Fibroblast of lung (primary cell): ENCODE measurements around the gene PEX10.

Experiments used
- CTCF ChIP-seq, 2 donors: IDR thresholded peaks in 1 of 2; conservative IDR thresholded peaks in 1 of 2; 1 replicate in 1 of 2; 2 replicates in 1 of 2; pipeline ENCODE4 v1.5.1; 2011 to 2012; ENCODE audit warnings: low read length in 2 of 2, control low read depth in 1 of 2, inconsistent platforms in 1 of 2, low read depth in 1 of 2, mild to moderate bottlenecking in 1 of 2
- EZH2 ChIP-seq: IDR thresholded peaks from 2 replicates; pipeline ENCODE4 v1.5.1; 2012; ENCODE audit warnings: low read length, control low read depth, mild to moderate bottlenecking; ENCODE audit errors: missing control alignments

GRCh38 chr1:2419416-2419815 lies 7.1 kb upstream of the PEX10 start:
- TF ChIP-seq EZH2 (no peak), CTCF (conservative IDR thresholded peaks at IDR 0.05 in 1 of 2, IDR thresholded peaks at IDR 0.05 in 1 of 2; ENCODE audit: low read depth in 1 of 2, low read length in 2 of 2) (no peak)
